Sigmoid colon (tissue), 4 donors: ENCODE results near the gene TIAM1.

Experiments used
- POLR2AphosphoS5 ChIP-seq, 4 donors: sonication (generic); formaldehyde crosslinking; IDR thresholded peaks; one replicate each; pipeline ENCODE4 v1.6.1; 2017; ENCODE audit warnings: antibody characterized with exemption in 4 of 4
- TF ChIP-seq, protein P1 (sequence below), 4 experiments: fragments of 450-650 bp in 3 of 4; fragments of 200-600 bp in 1 of 4; IDR thresholded peaks; one replicate each; pipeline ENCODE4 v1.5.1; 2016 to 2019; ENCODE audit warnings: antibody characterized with exemption in 4 of 4, mild to moderate bottlenecking in 3 of 4, moderate library complexity in 2 of 4

DNA sequence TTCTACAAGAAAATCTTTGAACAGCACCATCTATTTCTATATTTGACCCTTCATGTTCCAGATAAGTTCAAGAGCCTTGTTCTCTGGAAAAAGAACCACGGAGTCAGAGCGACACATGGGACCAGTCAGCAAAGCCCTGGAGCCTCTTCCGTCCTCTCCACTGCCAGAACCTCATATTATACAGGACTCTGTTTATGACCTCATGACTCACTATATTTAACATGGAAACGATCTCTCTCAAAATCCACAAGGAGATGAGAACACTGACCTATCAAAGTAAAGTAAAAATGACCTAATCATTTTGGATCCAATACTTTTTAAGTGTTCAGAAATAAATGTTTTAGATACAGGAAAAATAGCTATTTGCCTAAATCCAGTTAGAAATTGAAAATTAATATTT lies 181.2 kb downstream of the TIAM1 start:
- no peak for TF ChIP-seq POLR2AphosphoS5 (IDR thresholded peaks at IDR 0.05)
- TF ChIP-seq, protein P1, sequence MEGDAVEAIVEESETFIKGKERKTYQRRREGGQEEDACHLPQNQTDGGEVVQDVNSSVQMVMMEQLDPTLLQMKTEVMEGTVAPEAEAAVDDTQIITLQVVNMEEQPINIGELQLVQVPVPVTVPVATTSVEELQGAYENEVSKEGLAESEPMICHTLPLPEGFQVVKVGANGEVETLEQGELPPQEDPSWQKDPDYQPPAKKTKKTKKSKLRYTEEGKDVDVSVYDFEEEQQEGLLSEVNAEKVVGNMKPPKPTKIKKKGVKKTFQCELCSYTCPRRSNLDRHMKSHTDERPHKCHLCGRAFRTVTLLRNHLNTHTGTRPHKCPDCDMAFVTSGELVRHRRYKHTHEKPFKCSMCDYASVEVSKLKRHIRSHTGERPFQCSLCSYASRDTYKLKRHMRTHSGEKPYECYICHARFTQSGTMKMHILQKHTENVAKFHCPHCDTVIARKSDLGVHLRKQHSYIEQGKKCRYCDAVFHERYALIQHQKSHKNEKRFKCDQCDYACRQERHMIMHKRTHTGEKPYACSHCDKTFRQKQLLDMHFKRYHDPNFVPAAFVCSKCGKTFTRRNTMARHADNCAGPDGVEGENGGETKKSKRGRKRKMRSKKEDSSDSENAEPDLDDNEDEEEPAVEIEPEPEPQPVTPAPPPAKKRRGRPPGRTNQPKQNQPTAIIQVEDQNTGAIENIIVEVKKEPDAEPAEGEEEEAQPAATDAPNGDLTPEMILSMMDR (IDR thresholded peaks at IDR 0.05) = no peak
